Measurements from ENCODE around the gene AIG1. TPM values are rescaled to one million over a fixed set of nuclear protein-coding genes. Genes with fewer than 3 reads are reported as not detected.

Gene AIG1
- total RNA-seq, 1 donor from 2014 or later = 32.2 TPM

GRCh38 chr6:143194095-143194589, 133.5 kb downstream of the AIG1 start:
- Mint-ChIP-seq H3K36me3 (ENCODE audit: low read depth) (peaks cover 2% of the 10 kb centered on the region), H3K27ac (ENCODE audit: unreplicated experiment) (no peak overlapping the region), H3K4me1 (ENCODE audit: low read depth) (peaks cover 19% of the 10 kb centered on the region), H3K4me3 (ENCODE audit: unreplicated experiment) (no peak overlapping the region), H3K27me3 (ENCODE audit: low read depth) (no peaks in the 10 kb centered on the region), H3K9me3 (ENCODE audit: low read depth) (no peaks in the 10 kb centered on the region)
- DNase-seq (ENCODE audit: low spot score) = no peak
- no peak for TF ChIP-seq CTCF (IDR thresholded peaks at IDR 0.05)

GRCh38 chr6:143195349-143195845, 134.7 kb downstream of the AIG1 start:
- Mint-ChIP-seq H3K27me3 (ENCODE audit: low read depth) (no peaks in the 10 kb centered on the region), H3K27ac (ENCODE audit: unreplicated experiment) (no peak overlapping the region), H3K9me3 (ENCODE audit: low read depth) (no peaks in the 10 kb centered on the region), H3K36me3 (ENCODE audit: low read depth) (peaks cover 2% of the 10 kb centered on the region), H3K4me1 (ENCODE audit: low read depth) (peaks cover 11% of the 10 kb centered on the region), H3K4me3 (ENCODE audit: unreplicated experiment) (no peak overlapping the region)
- no peak for TF ChIP-seq CTCF (IDR thresholded peaks at IDR 0.05)
- DNase-seq (ENCODE audit: low spot score) = no peak

- no peak for TF ChIP-seq CTCF (IDR thresholded peaks at IDR 0.05)
- no peak for DNase-seq (ENCODE audit: low spot score)
- Mint-ChIP-seq H3K4me3 (ENCODE audit: unreplicated experiment) (no peak overlapping the region), H3K9me3 (ENCODE audit: low read depth) (no peaks in the 10 kb centered on the region), H3K4me1 (ENCODE audit: low read depth) (peaks cover 8% of the 10 kb centered on the region), H3K27ac (ENCODE audit: unreplicated experiment) (no peak overlapping the region), H3K36me3 (ENCODE audit: low read depth) (peaks cover 4% of the 10 kb centered on the region), H3K27me3 (ENCODE audit: low read depth) (no peaks in the 10 kb centered on the region)
Observed at GRCh38 chr6:143196525-143197225, 136.0 kb downstream of the AIG1 start.

GRCh38 chr6:143197377-143197776, 136.7 kb downstream of the AIG1 start:
- H3K4me1 Mint-ChIP-seq (ENCODE audit: low read depth) = peaks cover 8% of the 10 kb centered on the region
- H3K27ac Mint-ChIP-seq (ENCODE audit: unreplicated experiment) = no peak overlapping the region
- no peak for TF ChIP-seq CTCF (IDR thresholded peaks at IDR 0.05)
- H3K36me3 Mint-ChIP-seq (ENCODE audit: low read depth) = peaks cover 4% of the 10 kb centered on the region
- H3K9me3 Mint-ChIP-seq (ENCODE audit: low read depth) = no peaks in the 10 kb centered on the region
- no peak overlapping the region for H3K4me3 Mint-ChIP-seq (ENCODE audit: unreplicated experiment)
- no peak for DNase-seq (ENCODE audit: low spot score)
- H3K27me3 Mint-ChIP-seq (ENCODE audit: low read depth) = no peaks in the 10 kb centered on the region

- Mint-ChIP-seq H3K27ac (ENCODE audit: unreplicated experiment) (no peak overlapping the region), H3K4me1 (ENCODE audit: low read depth) (peaks cover 8% of the 10 kb centered on the region), H3K27me3 (ENCODE audit: low read depth) (no peaks in the 10 kb centered on the region), H3K36me3 (ENCODE audit: low read depth) (peaks cover 7% of the 10 kb centered on the region), H3K4me3 (ENCODE audit: unreplicated experiment) (no peak overlapping the region), H3K9me3 (ENCODE audit: low read depth) (peaks cover under 1% of the 10 kb centered on the region)
- no peak for DNase-seq (ENCODE audit: low spot score)
- no peak for TF ChIP-seq CTCF (IDR thresholded peaks at IDR 0.05)
Observed at GRCh38 chr6:143198312-143198711, 137.6 kb downstream of the AIG1 start.

Data from chondrocyte (in vitro differentiated cells).